Stimulated activated CD8-positive, alpha-beta memory T cell treated with anti-CD3 and anti-CD28 coated beads, Interleukin-15, amount 100 ng/mL, for 24 hours (primary cell): Measurements from ENCODE around the gene NR1H4.
"Not testable (repeated sequence)": the region's sequence is repeated elsewhere in the genome, so short reads cannot be mapped to it uniquely, and the experiment has no call there.

Experiments
- DNase-seq: peaks from one replicate; pipeline ENCODE4 v3.0.0-alpha.2; 2020; ENCODE audit warnings: low read depth

Gene NR1H4

GRCh38 chr12:100473716-100474150 lies at the start of gene NR1H4:
Gene NR1H4 (plus strand): TSS chr12:100473866. CDS start chr12:100493324, 19,458 bp downstream.
- no peak for DNase-seq

GRCh38 chr12:100426145-100426544 lies 47.5 kb upstream of the NR1H4 start:
- DNase-seq = no peak

DNA sequence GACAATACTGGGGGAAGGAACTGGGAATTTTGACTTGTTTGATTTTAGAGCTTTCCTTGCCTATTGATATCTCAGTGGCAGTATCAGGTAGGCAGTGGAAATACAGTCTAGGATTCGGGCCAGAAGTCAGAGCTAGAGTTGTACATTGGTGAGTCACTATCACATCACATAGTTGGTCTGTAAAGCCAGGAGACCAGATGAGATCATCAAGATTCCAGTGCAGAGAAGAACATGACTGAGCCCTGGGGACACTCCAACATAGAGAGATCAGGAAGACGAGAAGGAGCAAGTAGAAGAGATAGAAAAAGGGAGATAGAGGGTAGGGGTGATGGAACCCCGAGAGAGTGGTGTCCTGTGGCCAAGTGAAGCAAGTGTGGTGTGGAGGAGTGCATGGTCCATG lies 46.6 kb upstream of the NR1H4 start:
- no peak for DNase-seq

- not testable (repeated sequence) for DNase-seq
These were observed 43.4 kb upstream of the NR1H4 start for GRCh38 chr12:100430251-100430650.

GRCh38 chr12:100433701-100434100 lies 40.0 kb upstream of the NR1H4 start:
- DNase-seq = no peak

GRCh38 chr12:100434177-100434576 lies 39.5 kb upstream of the NR1H4 start:
- DNase-seq = no peak

DNA sequence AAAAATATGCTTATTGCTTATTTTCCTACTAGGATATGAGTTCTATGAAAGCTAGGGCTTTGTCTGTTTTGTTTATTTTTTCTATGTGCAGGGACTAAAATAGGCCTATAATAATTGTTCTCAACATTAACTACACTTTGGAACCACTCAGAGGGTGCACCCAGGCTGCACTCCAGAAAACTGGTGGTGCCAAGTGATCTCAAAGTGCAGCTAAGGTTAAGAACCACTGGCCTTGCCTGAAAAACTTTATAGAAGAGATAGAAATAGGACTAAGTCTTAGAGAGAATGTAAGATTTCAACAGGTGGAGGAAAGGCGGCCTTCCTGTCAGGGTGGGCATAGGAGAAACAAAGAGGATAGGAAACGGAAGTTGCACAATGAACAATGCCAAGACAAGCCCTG lies 37.7 kb upstream of the NR1H4 start:
- no peak for DNase-seq

- DNase-seq = no peak
These were observed 36.4 kb upstream of the NR1H4 start for GRCh38 chr12:100437038-100437841.

- no peak for DNase-seq
These were observed 33.9 kb upstream of the NR1H4 start for GRCh38 chr12:100439797-100440196.

DNA sequence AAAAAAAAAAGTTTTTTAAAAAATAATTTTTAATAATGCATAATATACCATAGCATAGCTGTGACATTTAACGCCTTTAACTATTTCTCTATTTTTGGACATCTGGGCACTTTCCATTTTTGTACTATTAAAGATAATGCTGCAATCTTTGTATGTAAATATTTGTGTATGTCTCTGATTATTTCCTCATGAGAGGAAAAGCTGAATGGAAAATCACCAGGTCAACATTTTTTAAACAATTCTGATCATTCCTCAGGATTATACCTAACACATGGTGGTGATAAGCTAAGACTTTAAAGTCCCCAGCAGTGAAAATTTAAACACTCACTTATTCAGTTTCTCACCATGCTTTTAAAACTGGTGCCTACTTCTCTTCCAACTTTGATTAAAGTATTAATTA lies 31.3 kb upstream of the NR1H4 start:
- no peak for DNase-seq

GRCh38 chr12:100443434-100443833 lies 30.2 kb upstream of the NR1H4 start:
- DNase-seq = no peak

- DNase-seq = no peak
These were observed 28.6 kb upstream of the NR1H4 start for GRCh38 chr12:100445081-100445481.

DNA sequence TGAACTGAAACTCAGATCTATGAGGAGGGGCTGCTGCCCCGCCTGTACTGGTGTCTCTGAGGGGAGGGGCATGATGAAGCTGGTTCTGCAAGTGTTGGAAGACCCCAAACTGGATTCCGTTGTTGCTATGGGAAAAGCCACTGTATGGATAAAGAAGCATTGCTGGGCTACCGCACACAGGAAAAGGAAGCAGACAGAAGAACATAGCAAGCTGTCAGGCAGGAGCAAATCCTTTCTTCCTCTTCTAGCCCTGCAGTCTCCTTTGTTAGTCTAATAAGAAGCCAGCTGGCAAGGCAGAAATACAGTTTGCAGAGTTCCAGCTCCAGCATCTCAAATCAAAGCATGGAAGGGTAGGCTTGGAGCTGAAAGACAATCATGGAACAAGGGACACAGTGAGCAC lies 26.3 kb upstream of the NR1H4 start:
- no peak for DNase-seq

GRCh38 chr12:100448656-100449055 lies 25.0 kb upstream of the NR1H4 start:
- no peak for DNase-seq

GRCh38 chr12:100450735-100451134 lies 22.9 kb upstream of the NR1H4 start:
- no peak for DNase-seq

DNA sequence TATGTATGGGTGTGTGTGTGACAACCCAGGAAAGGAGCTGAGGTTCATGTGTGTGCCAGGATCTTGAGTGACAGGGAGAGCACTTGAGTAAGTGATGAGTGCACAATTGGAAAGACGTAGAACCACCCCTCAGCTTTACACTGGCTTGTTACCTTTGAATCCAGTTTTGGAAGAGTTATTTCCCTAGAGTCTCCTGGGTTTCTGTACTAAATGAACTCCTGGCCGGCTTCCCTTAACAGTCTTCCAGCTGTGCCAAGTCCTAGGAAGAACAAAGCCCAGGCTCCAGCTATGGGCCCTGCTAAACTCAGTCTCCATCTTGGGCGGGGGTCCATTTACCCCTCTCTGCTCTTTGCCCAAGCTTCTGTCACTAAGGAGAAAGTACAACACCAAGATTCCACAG lies 19.7 kb upstream of the NR1H4 start:
- no peak for DNase-seq

- no peak for DNase-seq
These were observed 17.8 kb upstream of the NR1H4 start for GRCh38 chr12:100455896-100456295.

- no peak for DNase-seq
These were observed 15.5 kb upstream of the NR1H4 start for GRCh38 chr12:100458191-100458590.

- no peak for DNase-seq
These were observed 13.0 kb upstream of the NR1H4 start for GRCh38 chr12:100460702-100461101.

DNA sequence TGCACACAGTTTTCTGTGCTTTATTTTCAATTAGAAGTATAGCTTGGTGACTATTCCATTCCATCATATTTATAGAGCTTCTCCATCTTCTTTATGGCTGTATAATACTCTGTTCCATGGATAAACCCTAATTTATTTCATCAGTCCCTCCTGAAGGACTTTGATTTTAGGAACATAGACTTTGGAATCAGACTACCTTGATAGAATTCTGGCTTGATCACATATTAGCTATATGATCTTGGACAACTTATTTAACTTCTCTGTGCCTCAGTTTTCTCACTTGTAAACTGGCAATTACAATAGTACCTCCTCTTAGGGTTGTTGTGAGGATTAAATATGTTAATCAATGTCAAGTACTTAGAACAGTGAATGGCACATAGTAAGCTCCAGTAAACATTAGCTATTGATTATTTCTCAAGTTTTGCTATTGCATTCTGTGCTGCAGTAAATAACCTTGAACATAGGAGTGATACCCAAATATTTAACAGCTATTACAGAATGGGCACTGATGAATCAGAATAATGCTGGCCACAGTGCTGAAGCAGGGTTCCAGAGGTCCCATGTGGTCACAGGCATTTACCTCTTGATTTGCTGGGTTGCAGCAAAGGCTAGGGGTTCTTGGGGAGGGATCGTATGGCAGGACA lies 12.2 kb upstream of the NR1H4 start:
- no peak for DNase-seq

DNA sequence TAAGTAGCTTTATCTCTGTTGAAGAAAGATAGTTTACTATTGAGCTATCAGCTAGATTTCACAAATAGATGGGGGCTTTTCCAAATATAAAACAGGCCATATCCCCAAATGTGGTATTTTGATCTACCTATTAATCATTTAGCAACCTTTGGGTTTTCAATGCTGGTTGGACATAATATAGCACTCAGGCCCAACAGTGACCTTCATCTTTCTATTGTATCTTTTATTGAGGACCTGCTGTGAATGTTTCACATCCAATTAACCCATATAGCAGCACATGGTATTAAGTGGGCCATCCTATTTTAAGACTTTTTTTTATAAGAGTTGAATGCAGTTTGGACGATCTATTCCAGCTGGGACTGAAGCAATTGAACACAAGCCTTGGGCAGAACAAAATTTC lies 10.0 kb upstream of the NR1H4 start:
- DNase-seq = no peak

DNA sequence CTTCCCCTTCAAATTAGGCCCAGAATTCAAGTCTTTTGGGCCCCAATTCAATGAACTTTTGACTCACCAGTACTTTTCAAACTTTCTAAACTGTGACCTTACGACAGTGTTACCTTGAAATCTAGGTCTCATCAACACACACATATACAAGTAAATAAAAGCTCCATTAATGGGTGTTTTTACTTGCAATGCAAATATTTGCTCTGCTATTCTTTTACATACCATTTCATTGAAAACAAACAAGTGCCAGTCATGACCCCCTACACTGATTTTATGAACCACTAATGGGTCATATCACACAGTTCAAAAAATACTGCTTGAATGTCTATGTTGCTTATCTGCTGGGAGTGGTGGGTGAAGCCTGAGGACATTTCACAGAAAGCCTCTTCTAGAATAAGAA lies 9.1 kb upstream of the NR1H4 start:
- DNase-seq = no peak

DNA sequence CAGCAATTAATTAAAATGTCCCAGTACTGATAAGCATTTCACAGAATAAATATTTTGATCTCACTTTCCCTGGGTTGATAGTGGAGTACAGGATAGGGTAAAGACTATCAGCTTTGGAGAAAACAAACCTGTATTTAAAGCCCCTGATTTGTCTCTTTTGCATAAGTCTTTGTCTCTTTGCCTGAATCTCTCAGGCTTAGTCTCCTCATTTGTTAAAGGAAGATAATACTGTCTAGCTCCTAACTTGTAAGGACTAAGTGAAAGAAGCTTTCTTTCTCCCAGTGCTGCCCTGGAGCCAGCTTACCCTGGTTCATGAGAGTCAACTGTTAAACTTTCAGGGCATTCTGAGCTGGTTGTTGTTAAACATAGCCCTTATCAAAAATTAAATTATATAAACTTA lies 5.5 kb upstream of the NR1H4 start:
- no peak for DNase-seq

- DNase-seq = no peak
These were observed 1.3 kb upstream of the NR1H4 start for GRCh38 chr12:100472325-100472724.
